Esophagus muscularis mucosa (tissue), 4 donors: ENCODE data around the gene CDC23. TPM values are rescaled to one million over a fixed set of nuclear protein-coding genes. Genes with fewer than 3 reads are reported as not detected.
A peak's percentile ranks its signal among the peaks of the same experiment; 100 is the strongest.

ENCODE experiments used
- DNase-seq: peaks from one replicate; pipeline ENCODE4 v3.0.0-alpha.2; 2017; ENCODE audit errors: extremely low spot score
- H3K27ac ChIP-seq, 4 donors: fragments of 200-600 bp; sonication (generic); replicated peaks in 1 of 4; 1 replicate in 3 of 4; 2 replicates in 1 of 4; pipeline ENCODE4 v1.5.1; 2016 to 2019; ENCODE audit warnings: mild to moderate bottlenecking in 1 of 4
- H3K27me3 ChIP-seq, 4 donors: fragments of 200-600 bp; sonication (generic); one replicate each; pipeline versions ENCODE4 v1.5.1 to v1.6.0; 2016 to 2019
- H3K36me3 ChIP-seq, 4 donors: fragments of 200-600 bp; sonication (generic); one replicate each; pipeline ENCODE4 v1.5.1; 2016 to 2019
- H3K4me1 ChIP-seq, 4 donors: fragments of 200-600 bp; sonication (generic); one replicate each; pipeline ENCODE4 v1.5.1; 2016 to 2019
- H3K4me3 ChIP-seq, 4 donors: fragments of 200-600 bp; sonication (generic); 1 replicate in 2 of 4; 2 replicates in 2 of 4; pipeline ENCODE4 v1.5.1; 2016 to 2019; ENCODE audit warnings: mild to moderate bottlenecking in 4 of 4, moderate library complexity in 1 of 4
- H3K9me3 ChIP-seq, 4 donors: fragments of 200-600 bp; sonication (generic); 1 replicate in 3 of 4; 2 replicates in 1 of 4; pipeline ENCODE4 v1.5.1; 2016 to 2019
- EP300 ChIP-seq: sonication (generic); formaldehyde crosslinking; IDR thresholded peaks from one replicate; pipeline ENCODE4 v1.6.1; 2017; ENCODE audit warnings: antibody characterized with exemption
- POLR2A ChIP-seq: fragments of 450-650 bp; IDR thresholded peaks from one replicate; pipeline ENCODE4 v1.6.1; 2017; ENCODE audit warnings: antibody characterized with exemption, moderate library complexity, mild to moderate bottlenecking, low read depth
- POLR2AphosphoS5 ChIP-seq, 2 donors: sonication (generic); formaldehyde crosslinking; IDR thresholded peaks; one replicate each; pipeline ENCODE4 v1.6.1; 2017; ENCODE audit warnings: antibody characterized with exemption in 2 of 2
- WGBS: methylation state at CpG from one replicate; pipeline ENCODE4 v1.1.5; 2018; 5-methylcytosine and 5-hydroxymethylcytosine counted together
- intact Hi-C: fragments of 100-400 bp; cut with DNase I; formaldehyde crosslinking; loops from one replicate; pipeline ENCODE4 v1.15.1; 2023
- total RNA-seq, 4 donors: library from RNA; depleted of rRNA; stranded (reverse); fragments of >200 nt; gene quantifications; one replicate each; pipeline versions ENCODE4 v1.1.0 to v1.2.1, GENCODE V29; 2016
- TF ChIP-seq, protein P1 (sequence below), 3 experiments: fragments of 200-600 bp in 2 of 3; fragments of 450-650 bp in 1 of 3; sonication (generic) in 2 of 3; IDR thresholded peaks; one replicate each; pipeline ENCODE4 v1.5.1; 2017 to 2019; ENCODE audit warnings: antibody characterized with exemption in 3 of 3, mild to moderate bottlenecking in 2 of 3, moderate library complexity in 1 of 3

Gene CDC23
- total RNA-seq, 4 donors from 2014 or later = 15.6 to 21.2 (median 20.4) TPM

DNA sequence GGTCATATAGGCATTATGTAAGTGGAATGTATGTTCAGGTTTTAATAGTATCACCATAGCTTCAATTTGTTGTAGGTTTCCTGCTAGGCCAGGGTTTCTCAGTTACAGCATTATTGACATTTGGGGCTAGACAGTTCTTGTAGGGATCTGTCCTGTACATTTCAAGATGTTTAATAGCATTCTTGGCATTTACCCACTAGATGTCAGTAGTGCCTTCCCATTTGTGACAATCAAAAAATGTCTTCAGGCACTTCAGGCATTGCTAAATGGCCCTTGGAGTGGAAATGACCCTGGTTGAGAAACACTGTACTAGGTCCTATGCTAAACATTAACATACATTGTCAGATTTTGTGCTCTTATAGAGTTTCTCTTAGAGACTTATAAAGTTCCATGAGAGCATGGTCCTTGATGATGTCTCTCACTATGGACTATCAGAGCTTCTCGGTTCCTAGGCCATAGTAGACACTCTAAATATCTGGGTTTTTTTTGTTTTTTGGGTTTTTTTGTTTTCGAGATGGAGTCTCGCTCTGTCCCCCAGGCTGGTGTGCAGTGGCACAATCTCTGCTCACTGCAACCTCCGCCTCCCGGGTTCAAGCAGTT lies 32.8 kb downstream of the CDC23 start:
- Histone ChIP-seq H3K27me3 (no peaks in the 10 kb centered on the region), H3K27ac (no peak overlapping the region), H3K36me3 (peaks cover 5 to 41% (median 31%) of the 10 kb centered on the region in 4 donors), H3K4me3 (no peak overlapping the region), H3K9me3 (no peaks in the 10 kb centered on the region), H3K4me1 (peaks cover 19 to 36% (median 27%) of the 10 kb centered on the region in 4 donors)
- WGBS = 73% methylated on average over 5 of the region's 5 CpGs
- intact Hi-C loops = no loop called here
- TF ChIP-seq, protein P1, sequence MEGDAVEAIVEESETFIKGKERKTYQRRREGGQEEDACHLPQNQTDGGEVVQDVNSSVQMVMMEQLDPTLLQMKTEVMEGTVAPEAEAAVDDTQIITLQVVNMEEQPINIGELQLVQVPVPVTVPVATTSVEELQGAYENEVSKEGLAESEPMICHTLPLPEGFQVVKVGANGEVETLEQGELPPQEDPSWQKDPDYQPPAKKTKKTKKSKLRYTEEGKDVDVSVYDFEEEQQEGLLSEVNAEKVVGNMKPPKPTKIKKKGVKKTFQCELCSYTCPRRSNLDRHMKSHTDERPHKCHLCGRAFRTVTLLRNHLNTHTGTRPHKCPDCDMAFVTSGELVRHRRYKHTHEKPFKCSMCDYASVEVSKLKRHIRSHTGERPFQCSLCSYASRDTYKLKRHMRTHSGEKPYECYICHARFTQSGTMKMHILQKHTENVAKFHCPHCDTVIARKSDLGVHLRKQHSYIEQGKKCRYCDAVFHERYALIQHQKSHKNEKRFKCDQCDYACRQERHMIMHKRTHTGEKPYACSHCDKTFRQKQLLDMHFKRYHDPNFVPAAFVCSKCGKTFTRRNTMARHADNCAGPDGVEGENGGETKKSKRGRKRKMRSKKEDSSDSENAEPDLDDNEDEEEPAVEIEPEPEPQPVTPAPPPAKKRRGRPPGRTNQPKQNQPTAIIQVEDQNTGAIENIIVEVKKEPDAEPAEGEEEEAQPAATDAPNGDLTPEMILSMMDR (IDR thresholded peaks at IDR 0.05) = no peak
- TF ChIP-seq POLR2A (no peak), EP300 (no peak), POLR2AphosphoS5 (IDR thresholded peaks at IDR 0.05) (no peak)
- no peak for DNase-seq

DNA sequence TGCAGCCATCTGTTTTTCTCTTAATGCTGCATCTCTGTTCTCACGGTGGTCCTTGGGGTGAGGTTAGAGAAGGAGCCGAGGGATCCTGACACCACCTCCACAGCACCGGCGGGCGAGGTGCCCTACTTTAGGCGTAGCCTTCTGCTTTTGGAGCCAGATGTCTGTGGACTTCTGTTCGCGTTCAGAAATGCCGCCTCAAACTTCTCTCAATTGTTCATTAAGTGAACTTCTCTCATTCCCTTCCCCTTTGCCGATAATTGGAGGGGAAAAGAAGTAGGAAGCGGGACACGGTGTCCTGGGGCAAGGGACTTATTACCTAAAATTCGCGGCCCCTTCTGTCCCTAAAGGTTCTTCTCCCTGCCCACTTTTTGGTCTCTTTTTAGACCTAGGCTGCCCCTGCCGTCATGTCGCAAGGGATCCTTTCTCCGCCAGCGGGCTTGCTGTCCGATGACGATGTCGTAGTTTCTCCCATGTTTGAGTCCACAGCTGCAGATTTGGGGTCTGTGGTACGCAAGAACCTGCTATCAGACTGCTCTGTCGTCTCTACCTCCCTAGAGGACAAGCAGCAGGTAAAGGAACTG lies 33.8 kb downstream of the CDC23 start:
- TF ChIP-seq, protein P1 (IDR thresholded peaks at IDR 0.05) = no peak
- TF ChIP-seq POLR2A (no peak), EP300 (no peak), POLR2AphosphoS5 (IDR thresholded peaks at IDR 0.05) (no peak)
- peaks cover 5 to 41% (median 34%) of the 10 kb centered on the region in 4 donors for H3K36me3 ChIP-seq
- intact Hi-C loops = no loop called here
- no peak for DNase-seq
- H3K4me3 ChIP-seq = peak overlapping the region; percentile 72 to 88 (median 86)
- H3K4me1 ChIP-seq = peaks cover 19 to 37% (median 27%) of the 10 kb centered on the region in 4 donors
- H3K27ac ChIP-seq = peak overlapping the region in 3 of 4 donors; percentile 88 to 91 (median 90)
- no peaks in the 10 kb centered on the region for H3K9me3 ChIP-seq
- 1% methylated on average over 22 of the region's 23 CpGs for WGBS
- no peaks in the 10 kb centered on the region for H3K27me3 ChIP-seq

DNA sequence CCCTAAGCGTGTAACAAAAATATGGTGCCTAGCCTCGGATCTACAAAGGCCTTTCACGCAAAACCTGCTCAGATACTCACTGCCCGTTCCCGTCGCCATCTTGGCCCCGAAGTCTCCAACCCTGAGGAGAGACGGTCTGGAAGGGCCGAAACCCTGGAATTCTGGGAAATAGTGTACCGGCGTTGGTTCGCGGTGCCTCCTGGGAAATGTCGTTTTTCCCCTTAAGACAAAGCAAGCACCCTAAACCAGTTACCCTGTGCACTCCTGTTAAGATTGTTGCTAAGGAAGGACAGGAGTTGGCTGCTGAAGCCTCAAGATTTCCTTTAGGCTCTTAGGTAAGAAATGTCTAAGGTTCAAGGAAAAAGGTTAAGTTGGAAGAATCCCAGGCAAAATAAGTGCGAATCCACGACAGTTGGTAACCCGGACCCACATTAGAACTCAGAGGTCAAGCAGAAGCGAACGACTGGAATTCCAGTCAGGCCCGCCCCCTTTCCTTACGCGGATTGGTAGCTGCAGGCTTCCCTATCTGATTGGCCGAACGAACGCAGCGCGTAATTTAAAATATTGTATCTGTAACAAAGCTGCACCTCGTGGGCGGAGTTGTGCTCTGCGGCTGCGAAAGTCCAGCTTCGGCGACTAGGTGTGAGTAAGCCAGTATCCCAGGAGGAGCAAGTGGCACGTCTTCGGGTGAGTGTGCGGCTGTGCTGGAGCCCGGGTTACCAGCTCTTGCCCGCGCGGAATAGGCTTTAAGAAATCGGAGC lies 34.4 kb downstream of the CDC23 start, which contains the start of the genes BRD8 and KIF20A:
Gene BRD8 (minus strand): TSS at position 115 of the 761 bp plus-strand sequence. CDS start 16 bp downstream, at position 99.
Gene KIF20A (plus strand): TSS at position 597 of the 761 bp plus-strand sequence. CDS start 569 bp downstream, outside the sequence.
- peak within 1 kb of the TSS; percentile 72 to 88 (median 86) for H3K4me3 ChIP-seq
- no peaks in the 10 kb centered on the region for H3K9me3 ChIP-seq
- H3K27me3 ChIP-seq = no peaks in the 10 kb centered on the region
- H3K4me1 ChIP-seq = peaks cover 19 to 37% (median 29%) of the 10 kb centered on the region in 4 donors
- DNase-seq = peak; percentile 99
- TF ChIP-seq POLR2AphosphoS5 (IDR thresholded peaks at IDR 0.05) = peak; percentile 81 to 86
- TF ChIP-seq POLR2A = no peak
- TF ChIP-seq, protein P1 (IDR thresholded peaks at IDR 0.05) = no peak
- intact Hi-C loops = no loop called here
- peak within 1 kb of the TSS; percentile 86 to 91 (median 89) for H3K27ac ChIP-seq
- peaks cover 6 to 41% (median 34%) of the 10 kb centered on the region in 4 donors for H3K36me3 ChIP-seq
- 0% methylated on average over 32 of the region's 41 CpGs for WGBS

DNA sequence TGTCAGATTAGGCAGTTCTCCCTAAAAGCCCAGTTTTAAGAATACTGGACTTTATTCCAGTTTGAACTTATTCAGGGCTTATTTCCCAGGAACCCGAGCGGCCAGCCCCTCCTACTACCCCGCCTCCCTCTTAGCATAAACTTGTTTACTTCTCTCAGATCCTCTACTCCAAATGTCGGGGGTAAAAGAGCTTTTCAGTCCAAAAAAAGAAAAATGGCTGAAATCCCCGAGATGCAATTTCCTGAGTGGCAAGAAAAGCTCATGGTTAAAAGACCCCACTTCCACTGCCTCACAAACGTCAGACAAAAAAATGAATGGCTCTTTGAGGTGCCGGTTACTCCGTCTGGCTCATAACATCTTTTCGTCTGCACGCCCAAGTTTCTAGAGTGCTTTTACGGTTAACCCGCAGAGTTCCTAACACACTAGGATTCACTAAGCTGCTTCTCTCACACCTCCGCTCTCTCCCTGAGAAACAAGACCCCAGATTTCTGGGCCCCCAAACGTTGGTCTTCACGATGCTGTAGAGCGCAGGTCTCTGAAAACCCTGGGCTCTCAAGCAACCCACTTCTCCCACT lies 35.1 kb downstream of the CDC23 start:
- Histone ChIP-seq H3K4me3 (peak overlapping the region; percentile 72 to 88 (median 86)), H3K4me1 (peaks cover 19 to 42% (median 29%) of the 10 kb centered on the region in 4 donors), H3K9me3 (no peaks in the 10 kb centered on the region), H3K27me3 (no peaks in the 10 kb centered on the region), H3K36me3 (peaks cover 13 to 47% (median 39%) of the 10 kb centered on the region in 4 donors), H3K27ac (peak overlapping the region; percentile 86 to 91 (median 89))
- TF ChIP-seq POLR2AphosphoS5 (IDR thresholded peaks at IDR 0.05) = no peak
- TF ChIP-seq, protein P1 (IDR thresholded peaks at IDR 0.05) = no peak
- no peak for TF ChIP-seq EP300
- TF ChIP-seq POLR2A = no peak
- intact Hi-C loops = no loop called here
- no peak for DNase-seq
- under 1% methylated on average over 16 of the region's 16 CpGs for WGBS
